ENCODE measurements around the gene FAM43A.

Gene FAM43A

DNA sequence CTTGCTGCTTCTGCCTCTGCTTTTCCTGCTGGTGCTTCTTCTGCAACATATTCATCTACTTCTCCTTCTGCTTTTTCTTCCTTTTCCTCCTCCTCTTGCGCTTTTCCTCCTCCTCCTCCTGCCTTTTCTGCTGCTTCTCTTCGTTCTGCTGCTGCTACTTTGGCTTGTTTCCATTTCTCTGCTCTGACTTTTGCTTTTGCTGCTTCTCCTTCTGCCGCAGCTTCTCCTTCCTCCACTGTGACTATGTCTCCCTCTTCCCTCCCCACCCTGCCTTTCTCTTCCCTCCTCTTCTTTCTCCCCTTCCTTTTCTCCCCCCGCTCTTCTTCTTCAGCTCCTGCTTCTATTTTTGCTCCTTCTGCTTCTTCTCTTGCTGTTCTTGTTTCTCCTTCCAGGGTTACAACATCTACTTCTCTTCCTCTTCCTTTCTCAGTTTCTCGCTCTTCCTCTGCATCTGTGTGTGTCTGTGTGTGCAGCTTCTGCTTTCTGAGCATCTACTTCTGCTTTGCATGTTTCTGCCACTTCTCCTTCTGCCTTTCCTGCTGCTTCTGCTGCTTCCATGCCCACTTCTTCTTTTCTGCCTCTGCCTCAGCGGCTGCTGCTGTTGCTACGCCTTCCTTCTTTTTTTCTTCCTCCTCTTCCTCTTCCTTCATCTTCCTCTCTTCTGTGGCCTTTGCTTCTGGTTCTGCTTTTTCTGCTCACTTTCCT lies 51.4 kb downstream of the FAM43A start:
- DNase-seq (ENCODE audit: insufficient read length, low spot score), result no peak

More for the DNA sequence above, 51.4 kb downstream of the FAM43A start:
- no peak for FAIRE-seq
